Measurements from ENCODE around the gene OR1J1.

OR1J1 gene

DNA sequence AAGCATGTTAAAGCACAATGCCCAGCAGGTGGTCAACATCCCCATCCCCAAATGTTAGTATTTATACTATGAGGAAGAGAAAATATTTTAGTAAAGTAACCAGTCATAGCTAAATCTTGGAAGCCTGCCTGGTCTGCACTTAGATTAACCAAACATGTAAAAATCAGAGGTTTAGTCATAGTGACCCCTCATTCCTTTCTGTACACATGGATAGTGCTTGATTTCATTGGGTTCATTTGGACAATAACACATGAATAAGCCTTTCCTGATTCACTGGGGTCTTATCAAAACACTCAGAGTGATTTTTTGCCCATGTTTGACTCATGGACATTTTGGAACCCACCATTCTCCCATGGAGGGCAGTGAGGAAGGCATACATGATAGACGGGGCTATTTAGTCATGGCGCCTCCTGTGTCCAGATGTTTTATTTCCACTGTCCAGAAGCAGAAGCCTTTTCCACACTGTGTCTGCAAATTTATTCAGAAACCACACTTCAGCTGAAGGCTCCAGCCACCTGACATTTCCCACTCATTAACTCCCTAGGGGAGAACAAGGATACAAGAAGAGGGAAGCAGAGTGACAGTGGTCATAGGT lies 32.5 kb downstream of the OR1J1 start:
- DNase-seq (ENCODE audit: low spot score): peak; percentile 72

DNA sequence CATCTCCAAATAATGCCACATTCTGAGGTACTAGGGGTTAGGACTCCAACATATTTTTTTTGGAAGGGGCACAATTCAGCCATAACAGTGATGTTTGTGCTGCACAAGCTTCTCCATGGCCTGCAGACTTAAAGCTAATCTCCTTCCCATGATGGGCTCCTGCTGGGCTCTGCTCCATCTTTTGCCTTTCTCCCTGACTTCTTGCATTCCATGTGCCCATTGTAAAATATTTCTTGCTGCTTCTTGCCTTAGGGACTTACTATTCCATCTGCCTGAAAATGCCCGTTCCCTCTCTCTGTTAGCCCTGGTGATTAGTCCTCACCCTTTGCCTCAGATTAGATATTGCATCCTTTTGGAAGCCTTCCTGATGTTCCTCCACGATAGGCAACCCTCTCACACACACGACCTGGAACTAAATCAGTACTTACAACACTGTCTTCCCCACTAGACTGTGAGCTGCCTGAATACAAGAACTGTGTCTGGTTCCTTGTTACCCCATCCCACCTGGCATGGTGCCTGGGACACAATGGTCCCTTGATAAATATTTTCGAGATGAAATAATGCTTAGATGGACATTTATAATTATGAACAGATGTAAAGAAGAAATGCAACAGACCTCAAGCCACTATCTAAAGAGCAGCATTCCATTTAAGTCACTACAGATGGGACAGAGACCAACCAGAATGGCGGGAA lies 33.5 kb downstream of the OR1J1 start:
- DNase-seq (ENCODE audit: low spot score): peak; percentile 67

DNA sequence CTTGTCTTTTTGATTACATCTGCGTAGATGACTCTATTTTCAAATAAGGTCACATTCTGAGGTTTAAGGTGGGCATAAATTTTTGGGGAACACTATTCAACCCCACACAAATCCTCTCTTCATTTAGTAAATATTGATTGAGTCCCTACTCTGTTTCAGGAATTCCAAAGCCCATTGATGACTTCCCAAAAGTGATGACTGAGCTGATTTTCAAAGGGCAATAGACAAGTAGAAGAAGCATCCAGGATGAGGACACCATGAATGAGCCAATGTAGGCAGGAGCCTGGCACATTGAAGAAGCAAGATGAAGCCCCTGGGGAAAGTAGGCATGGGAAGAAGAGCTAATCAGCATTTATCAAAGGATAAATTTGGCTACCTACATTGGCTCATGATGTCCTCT lies 35.2 kb downstream of the OR1J1 start:
- DNase-seq (ENCODE audit: low spot score): no peak
